Mucosa of descending colon (tissue), 3 donors: Measurements from ENCODE around the gene TIMM8B. TPM values are rescaled to one million over a fixed set of nuclear protein-coding genes. Genes with fewer than 3 reads are reported as not detected.

Experiments used
- ATAC-seq: fragments of 200-7000 bp; cut with Tn5 transposase; one replicate; pipeline ENCODE4 v1.9.1; 2020; ENCODE audit warnings: mild to moderate bottlenecking, moderate library complexity
- DNase-seq, 3 donors: peaks; one replicate each; pipeline ENCODE4 v3.0.0-alpha.2; 2020
- H3K36me3 ChIP-seq: fragments of 200-600 bp; one replicate; pipeline ENCODE4 v1.8.0; 2021; ENCODE audit warnings: low read depth, mild to moderate bottlenecking
- H3K4me1 ChIP-seq: fragments of 200-600 bp; one replicate; pipeline ENCODE4 v1.8.0; 2021; ENCODE audit warnings: low read depth, mild to moderate bottlenecking
- H3K4me3 ChIP-seq: fragments of 200-600 bp; one replicate; pipeline ENCODE4 v1.8.0; 2021; ENCODE audit warnings: mild to moderate bottlenecking
- H3K9me3 ChIP-seq: fragments of 200-600 bp; one replicate; pipeline ENCODE4 v1.8.0; 2021; ENCODE audit warnings: mild to moderate bottlenecking
- CTCF ChIP-seq: fragments of 200-600 bp; IDR thresholded peaks from one replicate; pipeline ENCODE4 v1.8.0; 2022; ENCODE audit warnings: antibody characterized with exemption, mild to moderate bottlenecking
- intact Hi-C, 2 donors: fragments of 100-400 bp; cut with DNase I in 1 of 2; cut with micrococcal nuclease in 1 of 2; formaldehyde crosslinking; loops; one replicate each; pipeline versions ENCODE4 v1.11.0 to v1.11.1; 2022; cut with DNase I, micrococcal nuclease
- total RNA-seq, 3 donors: library from RNA; stranded (reverse); fragmentation: NEBNext Ultra II Directional in 2 of 3; extraction: Animal tissue kit (Norgen Biotek cat#: 25700) in 2 of 3; gene quantifications; one replicate each; pipeline versions ENCODE4 v1.2.1 to v1.2.4, GENCODE V29; 2021 to 2023
- donor health status: DM: no; HTN: no; CAD: no; lungs with moderate emphysema.
- donor health status: DM: no; HTN: no; CAD: no.
- donor health status: DM: no; HTN: yes; CAD: no.

TIMM8B gene
- total RNA-seq, 3 donors from 2014 or later: 37.9 to 56.5 (median 42.7) TPM

- no peak for DNase-seq
- no peaks in the 10 kb centered on the region for H3K9me3 ChIP-seq
- no peaks in the 10 kb centered on the region for H3K4me1 ChIP-seq
- no peak for ATAC-seq
- no peak overlapping the region for H3K4me3 ChIP-seq
- no peaks in the 10 kb centered on the region for H3K36me3 ChIP-seq
- intact Hi-C loops: loop anchor here (10.0 kb wide), 1 partner anchor 60 kb away; the partner anchor contains the start of gene BCO2 (in 2 of the 2)
- TF ChIP-seq CTCF: no peak
Measured at GRCh38 chr11:112114460-112114859, 27.9 kb upstream of the TIMM8B start.

GRCh38 chr11:112113539-112114457, 27.2 kb upstream of the TIMM8B start:
- peak; percentile 87 for ATAC-seq
- intact Hi-C loops: loop anchor here (10.0 kb wide), 1 partner anchor 61 kb away; the partner anchor contains the start of gene BCO2 (in 2 of the 2)
- no peak for DNase-seq

GRCh38 chr11:112106070-112106469, 19.5 kb upstream of the TIMM8B start:
- Histone ChIP-seq H3K36me3 (no peaks in the 10 kb centered on the region), H3K4me1 (no peaks in the 10 kb centered on the region), H3K4me3 (no peak overlapping the region), H3K9me3 (no peaks in the 10 kb centered on the region)
- DNase-seq (no peak), ATAC-seq (no peak)
- intact Hi-C loops: no loop called here
- TF ChIP-seq CTCF: no peak

More at GRCh38 chr11:112113539-112114457, 27.2 kb upstream of the TIMM8B start:
- Histone ChIP-seq H3K4me1 (no peaks in the 10 kb centered on the region), H3K4me3 (no peak overlapping the region), H3K36me3 (no peaks in the 10 kb centered on the region), H3K9me3 (no peaks in the 10 kb centered on the region)
- peak; percentile 47 for TF ChIP-seq CTCF

- DNase-seq (no peak), ATAC-seq (no peak)
- H3K9me3 ChIP-seq: no peaks in the 10 kb centered on the region
- intact Hi-C loops: no loop called here
- no peak overlapping the region for H3K4me3 ChIP-seq
- no peak for TF ChIP-seq CTCF
- no peaks in the 10 kb centered on the region for H3K36me3 ChIP-seq
- no peaks in the 10 kb centered on the region for H3K4me1 ChIP-seq
Measured at GRCh38 chr11:112103446-112103845, 16.9 kb upstream of the TIMM8B start.

- intact Hi-C loops: no loop called here
- no peaks in the 10 kb centered on the region for H3K9me3 ChIP-seq
- DNase-seq: no peak
- no peak for TF ChIP-seq CTCF
- H3K4me1 ChIP-seq: no peaks in the 10 kb centered on the region
- no peak overlapping the region for H3K4me3 ChIP-seq
- H3K36me3 ChIP-seq: no peaks in the 10 kb centered on the region
- ATAC-seq: no peak
Measured at GRCh38 chr11:112100462-112100861, 13.9 kb upstream of the TIMM8B start.
